GM19238 (cell line): ENCODE data around the gene CACNA1A.

Source experiments
- DNase-seq: peaks from one replicate; pipeline ENCODE4 v3.0.0; 2011; ENCODE audit warnings: low spot score; ENCODE audit not compliant: insufficient read length

The CACNA1A gene

DNA sequence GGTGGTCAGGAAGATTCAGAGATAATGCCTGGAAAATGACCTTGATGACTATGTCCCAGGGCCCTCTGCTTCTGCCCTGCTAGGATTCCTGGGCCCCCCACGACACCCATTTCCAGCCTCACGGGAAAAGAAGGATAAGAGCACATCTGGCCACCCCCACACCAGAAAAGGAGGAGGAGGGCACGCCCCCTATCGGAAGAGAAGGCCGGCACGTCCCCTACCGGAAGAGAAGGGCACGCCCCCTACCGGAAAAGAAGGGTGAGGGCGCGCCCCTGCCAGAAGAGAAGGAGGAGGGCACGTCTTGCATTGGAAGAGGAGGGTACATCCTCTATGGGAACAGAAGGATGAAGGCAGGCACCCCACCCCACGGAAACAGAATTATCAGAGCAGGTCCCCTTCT lies 271.8 kb downstream of the CACNA1A start:
- peak; percentile 59 for DNase-seq

DNA sequence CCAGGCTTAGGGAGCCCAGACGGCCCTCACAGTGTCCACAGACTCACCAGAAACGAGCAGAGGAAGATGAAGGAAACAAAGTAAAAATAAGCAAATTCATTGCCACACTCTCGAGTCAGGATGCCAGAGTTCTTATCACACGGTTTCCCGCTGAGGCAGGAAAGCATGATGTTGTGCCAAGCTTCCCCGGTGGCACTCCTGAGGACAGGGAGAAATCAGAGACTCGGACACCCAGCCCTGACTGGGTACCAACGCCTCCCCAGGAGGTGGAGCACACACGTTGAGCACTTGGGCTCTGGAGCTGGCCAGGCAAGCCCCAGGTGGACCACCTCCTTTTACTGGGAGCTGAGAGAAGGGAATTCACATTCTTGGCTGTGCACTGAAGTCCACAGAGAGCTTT lies 274.6 kb downstream of the CACNA1A start:
- no peak for DNase-seq

- no peak for DNase-seq
Measured at GRCh38 chr19:13229246-13229645, 277.0 kb downstream of the CACNA1A start.

GRCh38 chr19:13228561-13228960 lies 277.7 kb downstream of the CACNA1A start:
- no peak for DNase-seq

GRCh38 chr19:13226983-13227382 lies 279.3 kb downstream of the CACNA1A start:
- DNase-seq, result no peak

DNA sequence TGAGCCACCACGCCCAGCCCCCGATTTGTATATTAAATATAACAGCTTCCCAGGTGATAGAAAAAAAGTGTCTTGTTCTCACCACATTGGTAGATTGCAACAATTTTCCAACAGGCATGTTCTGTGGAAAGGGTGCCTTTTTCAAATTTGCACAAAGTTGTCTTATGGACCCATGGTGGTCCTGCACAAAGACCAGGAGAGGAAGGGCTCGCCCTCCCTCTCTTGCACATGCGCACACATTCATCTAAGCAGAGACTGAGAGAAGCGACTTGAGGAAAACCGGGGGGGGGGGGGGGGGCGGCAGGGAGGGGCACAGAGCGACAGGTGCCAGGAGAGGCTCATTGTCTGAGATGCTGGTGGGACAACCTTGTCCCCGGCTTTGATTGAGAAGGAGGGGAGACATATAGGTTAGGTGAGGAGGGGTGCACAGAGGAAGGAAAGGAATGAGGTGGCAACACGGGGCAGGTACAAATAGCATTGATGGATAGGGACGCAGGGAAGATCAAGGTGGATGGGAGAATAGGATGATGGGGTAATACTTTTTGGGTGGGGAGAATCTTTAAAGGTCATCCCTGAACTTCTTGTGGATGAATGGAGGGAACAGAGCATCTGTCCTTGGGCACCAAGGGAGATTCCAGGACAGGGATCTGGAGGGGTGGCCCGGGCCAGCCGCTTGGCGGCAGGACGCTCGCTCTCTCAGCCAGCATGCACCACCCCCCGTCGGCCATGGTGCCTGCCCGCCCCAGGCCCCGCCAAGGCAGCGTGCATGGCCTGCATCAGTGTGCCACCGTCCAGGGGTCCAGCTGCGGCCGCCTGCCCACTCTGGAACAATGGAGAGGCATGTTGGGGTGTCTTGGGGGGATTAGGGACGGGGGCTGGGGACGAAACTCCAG lies 280.1 kb downstream of the CACNA1A start:
- DNase-seq, result no peak

DNA sequence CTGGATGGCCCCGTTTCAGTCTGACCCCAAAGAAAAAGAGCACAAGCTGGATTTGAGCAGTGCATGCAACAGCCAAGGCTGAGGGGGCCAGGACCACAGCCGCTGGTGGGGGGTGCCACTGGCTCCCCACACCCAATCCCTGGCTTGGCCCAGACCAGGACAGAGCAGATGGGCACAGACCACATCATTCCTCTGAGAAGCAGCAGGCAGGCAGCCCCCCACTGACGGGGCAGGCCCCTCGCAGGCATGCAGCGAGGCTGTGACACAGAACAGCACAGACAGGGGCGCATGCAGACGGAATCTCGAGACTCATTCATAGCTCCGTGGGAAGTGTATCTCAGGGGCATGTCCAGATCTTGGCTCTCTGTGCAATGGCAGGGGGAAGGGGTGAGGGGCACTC lies 281.2 kb downstream of the CACNA1A start:
- DNase-seq, result no peak

- DNase-seq, result no peak
Measured at GRCh38 chr19:13220847-13221246, 285.4 kb downstream of the CACNA1A start.

- DNase-seq, result no peak
Measured at GRCh38 chr19:13215572-13216380, 290.5 kb downstream of the CACNA1A start.

- DNase-seq, result no peak
Measured at GRCh38 chr19:13214036-13214730, 292.1 kb downstream of the CACNA1A start.

GRCh38 chr19:13212759-13213330 lies 293.4 kb downstream of the CACNA1A start:
- DNase-seq, result no peak

- no peak for DNase-seq
Measured at GRCh38 chr19:13211426-13212308, 294.6 kb downstream of the CACNA1A start.

- DNase-seq, result no peak
Measured at GRCh38 chr19:13210941-13211340, 295.3 kb downstream of the CACNA1A start.

GRCh38 chr19:13210339-13210775 lies 295.9 kb downstream of the CACNA1A start:
- no peak for DNase-seq

GRCh38 chr19:13209484-13210338 lies 296.6 kb downstream of the CACNA1A start:
- DNase-seq, result no peak

DNA sequence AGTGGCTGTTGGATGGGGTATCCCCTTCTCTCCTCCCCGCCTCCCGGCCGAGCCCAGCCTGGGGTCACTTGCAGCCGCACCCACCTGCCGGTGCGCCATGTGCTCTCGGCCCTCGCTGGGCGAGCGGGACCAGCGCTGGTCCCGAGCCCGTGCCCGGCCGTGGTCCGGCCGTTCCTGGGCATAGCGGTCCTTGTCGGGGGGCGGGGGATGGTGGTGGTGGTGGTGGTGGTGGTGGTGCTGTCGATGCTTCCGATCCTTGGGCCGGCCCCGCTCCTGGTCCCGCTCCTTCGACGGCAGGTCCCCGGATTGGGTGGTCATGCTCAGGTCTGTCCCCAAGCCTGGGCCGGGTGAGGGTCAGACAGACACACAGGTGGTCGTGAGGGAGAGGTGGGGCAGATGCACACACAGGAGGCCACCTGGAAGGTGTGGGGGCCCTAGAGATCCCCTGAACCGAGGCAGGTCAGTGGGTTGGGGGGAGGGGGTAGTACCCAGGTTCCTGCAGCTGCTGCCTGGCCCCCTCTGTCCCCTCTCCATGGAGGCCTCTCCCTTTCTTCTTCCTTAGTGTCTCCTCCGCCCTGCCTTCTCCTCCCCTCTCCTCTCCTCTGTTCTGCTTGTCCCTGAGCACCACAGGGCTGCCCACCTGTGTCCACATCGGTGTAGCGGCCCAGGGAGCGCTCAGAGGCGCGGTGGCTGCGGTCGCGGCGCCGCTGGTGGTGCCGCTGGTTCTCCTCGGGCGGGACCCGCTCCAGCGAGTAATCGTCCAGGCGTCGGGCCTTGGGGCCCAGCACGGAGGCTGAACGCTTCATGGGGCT lies 297.4 kb downstream of the CACNA1A start:
- DNase-seq, result peak; percentile 63

DNA sequence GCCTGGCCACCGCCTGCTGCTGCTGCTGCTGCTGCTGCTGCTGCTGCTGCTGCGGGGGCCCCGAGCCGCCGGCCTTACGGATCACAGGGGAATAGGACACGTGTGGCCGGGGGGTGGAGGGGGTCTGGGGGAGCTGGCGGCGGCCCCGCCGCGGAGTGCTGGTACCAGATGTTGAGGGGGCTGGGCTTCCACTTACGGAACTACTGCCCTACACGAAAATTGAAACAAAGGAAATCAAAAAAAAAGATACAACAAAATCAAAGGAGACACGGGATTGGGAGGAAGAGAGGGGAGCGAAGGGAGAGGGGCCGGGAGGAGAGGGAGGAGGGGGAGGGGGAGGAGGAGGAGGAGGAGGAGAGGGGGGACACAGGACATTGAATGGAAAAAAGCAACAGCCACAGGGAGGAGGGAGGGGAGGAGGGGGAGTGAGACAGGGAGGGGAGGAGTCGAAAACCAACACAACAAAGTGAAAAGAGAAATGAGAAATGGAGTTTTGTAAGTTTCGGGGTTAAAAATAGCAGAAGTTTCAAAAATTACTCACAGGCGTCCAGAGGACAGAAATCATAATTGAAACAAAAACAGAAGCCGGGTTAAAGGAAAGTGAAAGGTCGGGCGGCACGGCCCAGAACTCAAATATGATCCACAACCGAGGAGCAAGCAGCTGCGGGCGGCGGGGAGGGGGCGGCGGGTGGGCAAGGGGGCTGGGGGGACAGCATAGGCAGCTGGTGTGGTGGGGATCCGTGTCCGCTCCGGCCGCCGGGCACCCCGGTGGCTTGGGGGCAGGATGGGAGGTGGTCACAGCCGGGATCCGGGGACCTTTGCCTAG lies 298.2 kb downstream of the CACNA1A start:
- DNase-seq, result peak; percentile 88
